GM12878 (cell line): ENCODE data around the gene PXDC1. TPM values are rescaled to one million over a fixed set of nuclear protein-coding genes. Genes with fewer than 3 reads are reported as not detected.

Source experiments
- ATAC-seq: fragments of 200-7000 bp; cut with Tn5 transposase; 3 replicates; pipeline ENCODE4 v1.9.1; 2020; ENCODE audit warnings: mild to moderate bottlenecking, moderate library complexity
- BruUV-seq: library from RNA; stranded (reverse); fragments of 400-500 nt; replicated peaks from 2 replicates; lab custom pipeline; 2021; lab: Mats Ljungman, UMichigan
- CTCF ChIA-PET: fragments of 300-600 bp; sonication (Branson Sonifier 250); formaldehyde crosslinking; extraction: SDS; loops from one replicate; lab custom pipeline; 2021; ENCODE audit warnings: inconsistent platforms; lab: Yijun Ruan, JAX
- POLR2A ChIA-PET: fragments of 350-600 bp; formaldehyde crosslinking; extraction: SDS; loops from one replicate; lab custom pipeline; 2021; ENCODE audit warnings: inconsistent platforms; lab: Charles Lee
- RAD21 ChIA-PET: fragments of 300-600 bp; sonication (Branson Sonifier 250); formaldehyde crosslinking; loops from one replicate; lab custom pipeline; 2023; ENCODE audit warnings: antibody characterized with exemption; ENCODE audit not compliant: unreplicated experiment; lab: Charles Lee
- SMC1A ChIA-PET: fragments of 300-600 bp; sonication (Branson Sonifier 250); formaldehyde crosslinking; loops from one replicate; lab custom pipeline; 2023; ENCODE audit not compliant: unreplicated experiment, uncharacterized antibody; lab: Charles Lee
- DNase-seq: peaks from one replicate; pipeline ENCODE4 v3.0.0-alpha.2; 2011; ENCODE audit warnings: low read depth, low spot score
- FAIRE-seq: peaks from 3 replicates; lab custom pipeline; 2011; peaks lifted over from hg19 to GRCh38; lab: Jason Lieb, UNC
- H2AFZ ChIP-seq: 2 replicates; pipeline ENCODE4 v1.6.0; 2011; ENCODE audit warnings: low read depth, low read length, control low read depth; ENCODE audit not compliant: control insufficient read depth
- H3K27ac ChIP-seq: 2 replicates; pipeline ENCODE4 v1.5.1; 2011; ENCODE audit warnings: control low read depth; ENCODE audit not compliant: control insufficient read depth, insufficient read depth
- H3K27me3 ChIP-seq, 2 experiments: replicated peaks in 1 of 2; 2 replicates each; pipeline versions ENCODE4 v1.6.0 to v1.6.1; 2011; ENCODE audit warnings: low read length in 1 of 2; ENCODE audit not compliant: control insufficient read depth in 2 of 2, insufficient read depth in 2 of 2
- H3K36me3 ChIP-seq, 2 experiments: 2 replicates each; pipeline ENCODE4 v1.5.1; 2011; ENCODE audit warnings: low read length in 1 of 2; ENCODE audit not compliant: control insufficient read depth in 2 of 2, insufficient read depth in 2 of 2
- H3K4me1 ChIP-seq: 2 replicates; pipeline ENCODE4 v1.6.1; 2011; ENCODE audit warnings: mild to moderate bottlenecking, low read length, moderate library complexity, mixed read lengths; ENCODE audit not compliant: control insufficient read depth, insufficient read depth
- H3K4me2 ChIP-seq: 2 replicates; pipeline ENCODE4 v1.6.0; 2011; ENCODE audit warnings: control low read depth; ENCODE audit not compliant: control insufficient read depth, insufficient read depth
- H3K4me3 ChIP-seq: fragments of 200-600 bp; sonication (generic); 2 replicates; pipeline ENCODE4 v1.5.1; 2016
- H3K79me2 ChIP-seq: 2 replicates; pipeline ENCODE4 v1.6.0; 2011; ENCODE audit warnings: low read length; ENCODE audit not compliant: control insufficient read depth, insufficient read depth
- H3K9ac ChIP-seq: 2 replicates; pipeline ENCODE4 v1.8.0; 2011; ENCODE audit warnings: low read length, control low read depth, mixed read lengths; ENCODE audit not compliant: control insufficient read depth, insufficient read depth
- H3K9me3 ChIP-seq: replicated peaks from 3 replicates; pipeline ENCODE4 v1.5.1; 2011; ENCODE audit warnings: mild to moderate bottlenecking, low read length; ENCODE audit not compliant: control insufficient read depth, insufficient read depth
- H4K20me1 ChIP-seq: 2 replicates; pipeline ENCODE4 v1.6.0; 2011; ENCODE audit not compliant: control insufficient read depth, insufficient read depth
- ETV6 ChIP-seq, 2 experiments: fragments of 450-650 bp in 1 of 2; IDR thresholded peaks in 1 of 2; conservative IDR thresholded peaks in 1 of 2; 2 replicates each; pipeline ENCODE4 v1.6.1; 2014; ENCODE audit warnings: antibody characterized with exemption in 1 of 2, borderline replicate concordance in 1 of 2, low read depth in 1 of 2, mild to moderate bottlenecking in 1 of 2, moderate library complexity in 1 of 2
- GATAD2B ChIP-seq: fragments of 450-650 bp; conservative IDR thresholded peaks from 2 replicates; pipeline ENCODE4 v1.6.1; 2017; ENCODE audit warnings: low read depth, mild to moderate bottlenecking, moderate library complexity
- IKZF2 ChIP-seq, 2 experiments: fragments of 450-650 bp; IDR thresholded peaks; 2 replicates each; pipeline ENCODE4 v1.6.1; 2017; ENCODE audit warnings: mild to moderate bottlenecking in 2 of 2, moderate library complexity in 2 of 2
- IRF3 ChIP-seq: fragments of 450-650 bp; IDR thresholded peaks from 2 replicates; pipeline ENCODE4 v1.6.1; 2014; ENCODE audit warnings: mild to moderate bottlenecking
- KLF5 ChIP-seq: fragments of 450-650 bp; IDR thresholded peaks from 2 replicates; pipeline ENCODE4 v1.6.1; 2014; ENCODE audit warnings: mild to moderate bottlenecking; ENCODE audit not compliant: partially characterized antibody
- RFX5 ChIP-seq: IDR thresholded peaks from 2 replicates; pipeline ENCODE4 v1.6.1; 2011; ENCODE audit warnings: low read depth, low read length, improper control_type of control experiment
- SMARCA5 ChIP-seq: fragments of 450-650 bp; IDR thresholded peaks from 2 replicates; pipeline ENCODE4 v1.6.1; 2017; ENCODE audit warnings: mild to moderate bottlenecking
- TCF12 ChIP-seq: IDR thresholded peaks from 2 replicates; pipeline ENCODE4 v1.6.1; 2011; ENCODE audit warnings: low read depth, mild to moderate bottlenecking, low read length
- ZBTB40 ChIP-seq: fragments of 450-650 bp; IDR thresholded peaks from 2 replicates; pipeline ENCODE4 v1.6.1; 2016; ENCODE audit warnings: mild to moderate bottlenecking, moderate library complexity, borderline replicate concordance
- ZNF24 ChIP-seq: fragments of 450-650 bp; IDR thresholded peaks from 2 replicates; pipeline ENCODE4 v1.6.1; 2017; ENCODE audit warnings: antibody characterized with exemption, mild to moderate bottlenecking
- WGBS: methylation state at CpG from one replicate; pipeline ENCODE4 v1.1.6; 2016; ENCODE audit warnings: low lambda C conversion rate; ENCODE audit not compliant: insufficient replicate concordance, insufficient coverage; ENCODE audit errors: missing lambda C conversion rate; 5-methylcytosine and 5-hydroxymethylcytosine counted together
- in situ Hi-C: fragments of 300-500 bp; cut with MboI; formaldehyde crosslinking; loops from 9 replicates; pipeline ENCODE4 v1.14.3; 2018; ENCODE audit warnings: mixed read lengths
- intact Hi-C: fragments of 100-400 bp; cut with micrococcal nuclease; formaldehyde crosslinking; loops from one replicate; pipeline ENCODE4 v1.14.2; 2022; ENCODE audit not compliant: unreplicated experiment
- polyA plus RNA-seq, 11 experiments: library from polyadenylated mRNA; depleted of rRNA in 4 of 11; unstranded in 6 of 11; stranded (reverse) in 5 of 11; fragments of >200 nt; fragmentation: Nextera tagmentation in 4 of 11; fragmentation: Illumina TruSeq in 1 of 11; extraction: Ambion mirVana in 4 of 11; extraction: Trizol in 1 of 11; gene quantifications; 1 replicate in 1 of 11; 2 replicates in 10 of 11; pipeline versions ENCODE4 v1.2.1 to v1.2.3, GENCODE V29; 2011 to 2016; ENCODE audit warnings: inconsistent platforms in 2 of 11, missing spikeins in 2 of 11, low read depth in 1 of 11
- total RNA-seq, 4 experiments: library from RNA; depleted of rRNA in 3 of 4; stranded (reverse); fragments of >200 nt in 3 of 4; fragmentation: Illumina TruSeq in 1 of 4; extraction: Trizol in 1 of 4; gene quantifications; 2 replicates each; pipeline versions ENCODE4 v1.2.1 to v1.2.3, GENCODE V29; 2013 to 2021
- TF ChIP-seq, protein P1 (sequence below): fragments of 450-650 bp; IDR thresholded peaks from 2 replicates; pipeline ENCODE4 v1.6.1; 2017; ENCODE audit warnings: low read depth, mild to moderate bottlenecking, moderate library complexity
- TF ChIP-seq, protein P2 (sequence below): IDR thresholded peaks from 2 replicates; pipeline ENCODE4 v1.6.1; 2012; ENCODE audit warnings: low read depth, low read length, improper control_type of control experiment

PXDC1 gene
- total and polyA plus RNA-seq, 10 of the 15 experiments (the other 5 are each of a cell fraction or from before 2014, with no cell fraction given): 0.03 to 0.72 (median 0.32) TPM; not detected in 2

GRCh38 chr6:3779574-3779849 lies 28.0 kb upstream of the PXDC1 start (continued):
- no peak for TF ChIP-seq ZBTB40
- TF ChIP-seq, all 136 proteins: peak for 0

GRCh38 chr6:3778701-3779573 lies 27.4 kb upstream of the PXDC1 start:
- intact Hi-C loops: no loop called here
- Histone ChIP-seq H3K4me1 (no peaks in the 10 kb centered on the region), H3K4me3 (no peak overlapping the region), H3K9ac (no peak overlapping the region), H3K36me3 (no peaks in the 10 kb centered on the region), H3K79me2 (no peaks in the 10 kb centered on the region), H3K9me3 (no peaks in the 10 kb centered on the region), H4K20me1 (no peaks in the 10 kb centered on the region), H3K4me2 (no peak overlapping the region), H3K27me3 (peaks cover 0 to 1% of the 10 kb centered on the region in 2 experiments; a peak in 2 of 4 replicates), H2AFZ (no peak overlapping the region), H3K27ac (no peak overlapping the region)
- ChIA-PET POLR2A (no interaction called here), RAD21 (no interaction called here), SMC1A (no interaction called here), CTCF (no interaction called here)
- no peak for TF ChIP-seq SMARCA5
- TF ChIP-seq TCF12: no peak
- TF ChIP-seq GATAD2B: no peak
- TF ChIP-seq, protein P1, sequence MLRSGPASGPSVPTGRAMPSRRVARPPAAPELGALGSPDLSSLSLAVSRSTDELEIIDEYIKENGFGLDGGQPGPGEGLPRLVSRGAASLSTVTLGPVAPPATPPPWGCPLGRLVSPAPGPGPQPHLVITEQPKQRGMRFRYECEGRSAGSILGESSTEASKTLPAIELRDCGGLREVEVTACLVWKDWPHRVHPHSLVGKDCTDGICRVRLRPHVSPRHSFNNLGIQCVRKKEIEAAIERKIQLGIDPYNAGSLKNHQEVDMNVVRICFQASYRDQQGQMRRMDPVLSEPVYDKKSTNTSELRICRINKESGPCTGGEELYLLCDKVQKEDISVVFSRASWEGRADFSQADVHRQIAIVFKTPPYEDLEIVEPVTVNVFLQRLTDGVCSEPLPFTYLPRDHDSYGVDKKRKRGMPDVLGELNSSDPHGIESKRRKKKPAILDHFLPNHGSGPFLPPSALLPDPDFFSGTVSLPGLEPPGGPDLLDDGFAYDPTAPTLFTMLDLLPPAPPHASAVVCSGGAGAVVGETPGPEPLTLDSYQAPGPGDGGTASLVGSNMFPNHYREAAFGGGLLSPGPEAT: no peak
- no peak for TF ChIP-seq ZNF24
- TF ChIP-seq IKZF2 (IDR thresholded peaks at IDR 0.05): no peak
- no peak for TF ChIP-seq KLF5
- no peak for TF ChIP-seq IRF3
- TF ChIP-seq ETV6 (conservative IDR thresholded peaks at IDR 0.05 in 1 of 2, IDR thresholded peaks at IDR 0.05 in 1 of 2; ENCODE audit: borderline replicate concordance in 1 of 2, low read depth in 1 of 2): no peak
- TF ChIP-seq, protein P2, sequence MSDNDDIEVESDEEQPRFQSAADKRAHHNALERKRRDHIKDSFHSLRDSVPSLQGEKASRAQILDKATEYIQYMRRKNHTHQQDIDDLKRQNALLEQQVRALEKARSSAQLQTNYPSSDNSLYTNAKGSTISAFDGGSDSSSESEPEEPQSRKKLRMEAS: no peak
- no peak for TF ChIP-seq RFX5
- in situ Hi-C loops: no loop called here
- WGBS: 63% methylated on average over 11 of the region's 11 CpGs
- DNase-seq: no peak
- ATAC-seq: no peak
- no peak for FAIRE-seq
- no TSS peak for BruUV-seq
